GM18499 (cell line): ENCODE results near the gene GNAT2.

Experiments
- ATAC-seq: cut with Tn5 transposase; IDR thresholded peaks from one replicate; pipeline ENCODE4 v1.9.1; 2021; ENCODE audit warnings: moderate number of reproducible peaks; ENCODE audit not compliant: insufficient read depth, unreplicated experiment

Gene GNAT2

DNA sequence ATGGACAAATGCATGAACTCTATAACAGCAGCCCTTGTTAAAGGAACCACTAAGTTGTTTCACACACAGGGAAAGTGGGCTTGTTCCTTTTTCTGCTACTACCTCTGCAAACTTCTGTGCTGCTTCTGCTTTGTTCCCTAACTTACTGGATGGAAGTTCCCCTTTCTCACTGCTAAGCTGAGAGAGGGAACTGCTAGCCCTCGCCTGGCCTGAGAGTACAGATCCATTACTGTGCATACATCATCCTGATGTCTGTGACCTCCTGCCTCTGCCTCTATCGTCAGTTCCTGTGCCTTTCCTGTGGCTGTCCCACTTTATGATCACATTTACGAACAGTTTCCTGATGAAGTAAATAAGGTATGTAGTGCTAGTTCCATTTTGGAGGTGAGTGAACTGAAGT, 3.5 kb downstream of the GNAT2 start:
- ATAC-seq: no peak

DNA sequence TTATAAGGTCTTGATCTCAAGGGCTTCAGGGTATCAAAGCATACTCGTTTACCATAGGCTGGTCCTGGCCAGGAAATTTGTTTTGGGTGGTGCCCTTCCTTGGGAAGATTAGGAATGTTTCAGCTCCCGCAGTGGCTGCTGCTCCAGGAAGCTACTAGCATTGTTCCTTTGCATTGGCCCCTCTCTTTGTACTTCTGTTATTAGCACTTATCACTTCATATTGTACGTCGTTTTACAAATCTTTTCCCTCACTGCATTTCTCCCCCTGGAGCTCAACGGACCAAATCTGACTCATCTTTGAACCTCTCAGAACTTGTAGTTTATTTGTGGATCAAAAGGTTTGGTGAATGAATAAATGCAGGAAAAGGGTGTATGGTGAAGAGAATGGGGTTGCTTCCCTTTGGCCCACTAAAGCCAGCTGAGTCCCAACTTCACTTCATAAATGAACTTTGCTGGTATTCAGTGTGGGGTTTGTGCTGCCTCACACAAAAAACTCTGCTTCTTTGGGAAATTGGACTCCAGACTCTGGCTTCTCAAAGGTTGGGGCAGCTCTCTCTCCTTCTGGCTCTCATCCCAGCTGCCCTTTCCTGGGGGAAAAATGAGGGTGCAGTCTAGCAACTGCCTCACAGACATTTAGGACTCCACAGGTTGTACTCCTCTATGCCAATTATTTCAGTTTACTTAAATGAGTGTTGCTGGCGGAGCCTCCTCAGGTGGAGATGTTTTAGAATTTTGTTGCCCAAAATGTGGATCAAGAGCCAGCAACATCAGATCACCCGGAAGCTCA, 5.9 kb downstream of the GNAT2 start:
- ATAC-seq: no peak

DNA sequence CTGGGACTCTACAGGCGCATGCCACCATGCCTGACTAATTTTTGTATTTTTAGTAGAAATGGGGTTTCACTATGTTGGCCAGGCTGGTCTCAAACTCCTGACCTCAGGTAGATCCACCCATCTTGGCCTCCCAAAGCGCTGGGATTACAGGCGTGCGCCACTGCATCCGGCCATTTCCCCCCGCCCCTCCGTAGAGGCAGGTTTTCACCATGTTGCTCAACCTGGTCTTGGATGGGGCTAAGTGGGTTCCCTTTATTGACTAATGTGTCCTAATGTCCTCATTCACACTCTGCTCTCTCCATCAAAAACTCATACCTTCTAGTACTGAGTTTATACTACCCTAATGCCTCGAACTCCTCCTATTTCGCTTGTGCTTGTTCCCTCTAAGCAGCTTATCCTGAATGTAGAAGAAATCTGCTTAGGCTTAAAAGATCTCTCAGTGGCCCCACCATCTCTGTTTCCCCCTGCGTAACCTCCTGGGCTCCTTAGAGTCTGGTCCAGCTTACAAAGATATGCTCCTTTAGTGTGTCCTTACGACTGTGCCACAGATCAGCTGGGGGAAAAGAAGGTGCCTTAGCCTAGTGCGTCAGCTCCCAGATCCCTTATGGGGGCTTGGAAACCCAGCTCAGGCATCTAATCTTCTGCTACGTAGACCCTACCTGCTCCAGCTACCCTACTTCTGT, 8.0 kb downstream of the GNAT2 start:
- no peak for ATAC-seq

DNA sequence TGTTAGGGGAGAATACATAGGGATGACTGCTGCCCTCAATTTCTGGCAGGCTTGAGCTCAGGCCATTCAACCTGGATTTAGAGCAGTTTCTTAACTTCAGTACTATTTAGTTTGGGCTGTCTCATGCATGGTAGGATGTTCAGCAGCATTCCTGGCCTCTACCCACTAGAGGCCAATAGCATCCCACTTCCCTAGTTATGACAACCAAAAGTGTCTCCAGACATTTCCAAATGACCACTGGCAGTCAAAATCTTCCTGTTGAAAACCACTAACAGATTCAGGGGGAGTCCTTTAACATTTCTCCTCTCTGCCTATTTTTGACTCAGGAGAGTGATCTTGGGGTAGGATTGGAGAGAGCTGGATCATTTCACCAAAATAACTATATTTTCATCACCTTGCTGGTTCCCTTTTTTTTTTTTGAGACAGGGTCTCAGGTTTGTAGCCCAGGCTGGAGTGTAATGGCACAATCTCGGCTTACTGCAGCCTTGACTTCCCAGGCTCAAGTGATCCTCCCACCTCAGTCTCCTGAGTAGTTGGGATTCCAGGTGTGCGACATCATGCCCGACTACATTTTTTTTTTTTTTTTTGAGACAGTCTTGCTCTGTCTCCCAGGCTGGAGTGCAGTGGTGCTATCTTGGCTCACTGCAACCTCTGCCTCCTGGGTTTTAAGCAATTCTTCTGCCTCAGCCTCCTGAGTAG, 8.7 kb downstream of the GNAT2 start:
- no peak for ATAC-seq

DNA sequence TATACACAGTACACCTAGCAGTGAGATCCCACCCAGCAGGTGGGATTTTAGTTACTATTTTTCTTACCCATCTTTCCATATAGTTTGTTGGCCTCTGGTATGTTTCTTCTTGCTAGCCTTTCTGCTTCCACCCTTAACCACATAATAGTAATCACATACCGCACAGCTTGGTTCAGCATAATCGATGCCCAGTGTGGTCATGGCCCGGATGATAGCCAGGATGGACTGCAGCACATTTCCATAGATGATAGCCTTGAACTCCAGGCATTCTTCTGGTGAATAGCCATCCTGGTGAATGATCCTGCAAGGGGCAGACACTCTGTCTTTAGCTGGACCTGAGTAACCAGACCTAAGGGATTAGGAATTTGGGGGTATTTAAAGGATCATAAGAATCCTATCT, 9.5 kb downstream of the GNAT2 start:
- no peak for ATAC-seq

DNA sequence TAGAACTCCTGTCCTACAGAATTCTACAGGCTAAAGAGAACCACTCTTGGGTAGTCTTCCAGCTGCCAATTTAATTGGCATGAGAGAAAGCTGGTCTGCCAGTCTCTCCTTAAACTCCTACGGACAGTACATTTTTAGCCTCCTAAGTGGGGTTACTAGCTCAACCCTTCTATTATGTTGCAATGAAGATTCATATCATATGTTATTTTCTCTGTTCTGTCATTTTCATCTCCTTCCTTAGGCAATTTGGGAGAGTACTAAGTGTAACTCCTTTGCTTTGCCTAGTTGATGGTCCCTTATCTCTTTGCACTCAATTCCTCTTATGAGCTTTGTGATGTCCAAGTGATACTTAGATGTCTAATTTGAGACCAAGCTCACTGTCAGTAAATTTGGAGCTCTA, 14.0 kb downstream of the GNAT2 start:
- no peak for ATAC-seq

DNA sequence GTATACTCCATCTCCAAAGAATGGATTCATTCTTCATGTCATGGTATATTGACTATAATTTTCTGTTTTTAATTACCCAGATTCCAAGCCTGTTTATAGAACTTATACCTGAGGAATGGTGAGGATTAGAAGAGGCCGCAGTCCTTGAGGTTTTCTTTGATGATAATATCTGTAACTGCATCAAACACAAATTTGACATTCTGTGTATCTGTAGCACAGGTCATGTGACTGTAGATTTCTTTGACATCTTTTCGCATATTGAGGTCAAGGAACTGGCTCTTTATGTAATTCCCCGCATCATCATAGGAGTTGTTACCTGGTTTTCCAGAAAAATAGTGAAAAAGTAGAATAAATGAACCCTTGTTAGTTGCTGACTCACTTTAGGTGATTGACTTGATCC, 16.2 kb downstream of the GNAT2 start:
- ATAC-seq: no peak

DNA sequence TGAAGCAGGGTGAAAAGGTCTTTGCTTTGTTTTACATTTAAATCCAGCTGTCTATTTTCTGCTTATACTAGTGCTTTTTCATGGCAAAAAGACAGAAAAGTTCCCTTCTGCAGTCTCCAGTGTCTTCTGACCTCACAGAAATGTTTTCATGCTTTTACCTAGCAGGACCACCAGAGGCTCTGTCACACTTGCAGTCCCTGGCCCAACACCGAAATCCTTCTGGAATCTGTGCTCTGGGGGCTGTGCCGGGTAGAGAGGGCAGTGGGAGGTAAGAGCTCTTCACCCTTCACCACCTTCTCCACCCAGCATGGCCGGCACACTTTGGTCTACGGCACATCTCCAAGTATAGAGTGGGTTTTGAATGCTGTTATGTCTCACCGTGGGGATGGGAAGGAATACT, 20.8 kb downstream of the GNAT2 start:
- ATAC-seq: no peak

DNA sequence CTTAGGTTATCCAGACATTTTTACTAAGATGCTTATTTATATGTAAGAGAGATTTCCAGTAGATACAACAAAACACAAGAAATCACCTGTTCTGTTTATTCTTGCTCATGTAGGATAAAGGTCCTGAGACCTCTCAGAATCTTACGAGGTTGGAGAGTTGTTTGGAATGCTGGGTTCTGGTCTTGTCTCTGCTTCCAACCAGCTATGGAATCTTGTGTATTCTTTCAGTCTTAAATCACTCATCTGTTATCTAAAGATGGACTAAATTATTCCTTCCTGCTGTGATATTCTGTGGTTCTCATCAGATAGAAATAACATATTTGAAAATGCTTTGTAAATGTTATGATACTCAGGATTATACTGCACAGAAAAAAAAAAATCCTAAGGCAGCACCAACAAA, 21.3 kb downstream of the GNAT2 start:
- ATAC-seq: no peak

DNA sequence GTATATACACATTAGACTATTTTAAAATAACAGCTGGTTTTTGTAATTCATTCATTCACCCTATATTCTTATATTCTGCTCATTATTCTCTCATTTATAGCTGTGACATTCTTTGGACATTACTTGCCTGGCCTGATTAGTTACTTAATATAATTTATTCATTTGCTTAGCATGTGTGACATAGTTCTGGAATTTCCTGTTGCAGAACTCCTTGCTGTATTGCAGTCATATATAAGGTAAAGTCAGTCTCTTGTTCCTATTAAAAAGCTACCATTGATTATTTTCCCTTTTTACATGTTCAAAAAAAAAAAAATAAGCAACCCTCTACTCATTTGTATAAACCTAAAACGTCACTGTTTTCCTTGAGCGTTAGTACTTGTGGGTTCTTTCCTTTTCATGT, 23.9 kb downstream of the GNAT2 start:
- ATAC-seq: no peak

DNA sequence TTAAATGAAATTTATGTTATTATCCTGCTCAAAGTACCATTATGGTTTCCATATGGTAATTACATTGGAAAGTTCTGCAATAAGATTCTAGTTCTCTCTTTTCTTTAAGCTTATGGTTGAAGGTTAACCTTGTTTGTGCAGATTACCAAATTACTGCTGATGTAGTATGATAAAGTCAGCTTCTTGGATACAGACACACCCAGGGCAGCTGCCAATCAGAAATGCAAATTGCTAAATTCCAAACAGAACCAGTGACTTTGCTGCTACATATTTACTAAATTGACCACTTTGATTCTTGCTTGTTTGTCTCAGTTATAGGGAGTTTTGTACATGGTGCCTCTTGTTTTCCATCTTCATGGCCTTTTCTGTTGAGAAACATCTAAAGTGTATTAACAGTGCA, 26.5 kb downstream of the GNAT2 start:
- ATAC-seq: no peak

DNA sequence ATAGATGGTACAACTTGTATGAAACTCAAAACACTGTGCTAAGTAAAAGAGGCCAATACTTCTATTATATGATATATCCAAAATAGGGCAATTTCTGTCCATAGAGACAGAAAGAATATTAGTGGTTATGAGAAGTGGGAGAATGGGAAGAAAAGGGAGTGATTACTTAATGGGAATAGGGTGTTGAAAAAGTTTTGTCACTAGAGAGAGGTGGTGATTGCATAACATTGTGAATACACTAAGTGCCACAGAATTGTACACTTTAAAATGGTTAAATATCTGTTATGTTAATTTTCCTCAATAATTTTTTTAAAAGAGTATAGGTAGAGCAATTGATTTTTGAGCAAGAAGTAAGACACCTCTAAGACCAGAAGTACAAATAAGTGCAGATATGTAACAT, 29.7 kb downstream of the GNAT2 start:
- no peak for ATAC-seq

DNA sequence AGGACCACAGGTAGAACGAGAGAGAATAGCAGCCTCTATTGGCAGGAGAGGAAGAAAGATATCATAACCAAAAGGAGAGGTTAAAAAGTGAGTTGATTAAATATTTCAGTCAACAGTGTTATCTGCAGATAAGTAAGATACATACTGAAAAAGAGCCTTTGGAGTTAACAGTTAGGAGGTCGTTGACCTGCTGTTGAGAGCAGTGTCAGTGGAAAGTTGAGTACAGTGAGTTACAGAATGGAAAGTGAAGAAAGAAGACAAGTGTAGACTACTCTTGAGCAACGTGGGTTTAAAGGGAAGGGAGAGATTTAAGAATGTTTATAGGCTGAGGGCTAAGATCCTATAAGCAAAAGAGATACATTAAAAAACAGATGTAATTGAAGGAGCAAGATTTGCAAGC, 30.2 kb downstream of the GNAT2 start:
- no peak for ATAC-seq

DNA sequence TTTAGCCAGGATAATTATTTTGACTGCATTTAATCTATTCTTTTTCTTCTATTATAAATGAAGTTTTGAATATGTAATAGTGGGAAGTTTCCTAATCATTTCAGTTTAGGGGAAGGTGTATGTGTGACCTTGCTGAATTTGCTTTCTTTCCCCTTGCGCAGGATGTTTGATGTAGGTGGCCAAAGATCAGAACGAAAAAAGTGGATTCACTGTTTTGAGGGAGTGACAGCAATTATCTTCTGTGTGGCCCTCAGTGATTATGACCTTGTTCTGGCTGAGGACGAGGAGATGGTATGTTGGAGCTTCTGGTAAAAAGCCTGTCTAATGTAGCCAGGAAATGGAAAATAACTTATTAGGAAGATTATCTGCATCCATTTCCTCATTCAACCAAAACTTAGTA, 33.4 kb downstream of the GNAT2 start:
- no peak for ATAC-seq

DNA sequence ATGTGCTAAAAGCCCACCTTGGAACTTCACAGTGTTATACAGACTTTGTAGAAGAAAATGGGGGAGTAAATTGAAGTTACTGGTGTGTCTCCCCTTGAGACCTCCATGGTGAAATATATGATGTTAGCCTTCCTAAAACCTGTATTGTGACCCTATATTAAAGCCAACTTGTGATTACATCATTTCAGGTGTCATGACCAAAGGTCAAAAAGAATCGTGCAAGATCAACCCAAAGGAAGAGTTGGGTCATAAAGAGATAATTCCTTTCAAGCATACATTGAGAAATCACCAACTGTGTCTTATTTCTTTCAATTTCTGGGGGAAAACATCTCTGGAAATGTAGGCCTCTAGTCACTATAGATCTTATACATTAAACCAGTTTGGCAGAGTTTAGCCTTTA, 34.6 kb downstream of the GNAT2 start:
- ATAC-seq: no peak

DNA sequence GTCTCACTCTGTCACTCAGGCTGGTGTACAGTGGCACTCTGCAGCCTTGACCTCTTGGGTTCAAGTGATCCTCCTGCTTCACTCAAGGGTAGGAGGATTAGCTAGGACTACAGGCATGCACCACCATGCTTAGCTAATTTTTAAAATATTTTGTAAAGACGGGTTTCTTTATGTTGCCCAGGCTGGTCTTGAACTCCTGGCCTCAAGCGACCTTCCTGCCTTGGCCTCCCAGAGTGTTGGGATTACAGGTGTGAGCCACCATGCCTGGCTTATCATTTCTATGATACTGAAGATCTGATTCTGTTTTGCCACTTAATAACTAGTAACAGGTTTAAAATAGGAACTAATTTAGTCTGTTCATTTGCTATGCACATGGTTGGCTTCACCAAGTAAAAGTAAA, 37.4 kb downstream of the GNAT2 start:
- ATAC-seq: no peak

DNA sequence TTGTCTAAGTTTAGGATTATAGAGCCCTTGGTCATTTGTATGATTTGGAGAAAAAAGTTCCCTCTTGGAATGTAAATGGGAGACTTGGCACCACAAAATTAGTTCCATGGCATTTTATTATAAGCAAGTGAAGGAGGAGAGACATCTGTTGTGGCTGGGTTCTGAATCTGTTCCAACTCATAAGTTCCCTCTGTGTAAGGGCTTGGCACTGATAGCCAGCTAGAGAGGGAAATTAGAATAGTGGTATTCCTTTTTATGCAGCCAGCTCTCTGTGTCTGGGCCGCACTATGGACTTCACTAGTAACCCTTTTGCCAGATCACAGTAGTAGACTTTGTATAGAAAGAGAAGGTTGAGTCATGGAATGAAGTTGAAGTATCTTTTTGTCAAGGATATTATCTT, 39.9 kb downstream of the GNAT2 start:
- no peak for ATAC-seq

DNA sequence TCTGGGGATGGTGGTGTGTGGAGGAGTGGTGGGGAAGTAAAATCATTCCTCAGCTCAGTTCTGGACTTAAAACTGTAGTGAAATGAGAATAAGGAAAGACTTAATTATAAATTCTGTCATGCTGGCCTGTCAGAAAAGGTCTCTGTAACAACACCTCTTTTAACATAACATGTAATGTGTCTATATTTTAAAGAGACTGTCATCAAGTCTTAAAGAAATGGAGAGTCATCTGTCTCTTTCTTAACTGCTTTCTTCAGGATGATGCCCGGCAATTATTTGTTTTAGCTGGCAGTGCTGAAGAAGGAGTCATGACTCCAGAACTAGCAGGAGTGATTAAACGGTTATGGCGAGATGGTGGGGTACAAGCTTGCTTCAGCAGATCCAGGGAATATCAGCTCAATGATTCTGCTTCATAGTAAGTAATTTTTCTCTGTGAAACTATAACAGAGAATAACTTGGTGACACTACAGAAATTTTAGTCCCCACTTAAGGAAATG, 40.4 kb downstream of the GNAT2 start:
- no peak for ATAC-seq

DNA sequence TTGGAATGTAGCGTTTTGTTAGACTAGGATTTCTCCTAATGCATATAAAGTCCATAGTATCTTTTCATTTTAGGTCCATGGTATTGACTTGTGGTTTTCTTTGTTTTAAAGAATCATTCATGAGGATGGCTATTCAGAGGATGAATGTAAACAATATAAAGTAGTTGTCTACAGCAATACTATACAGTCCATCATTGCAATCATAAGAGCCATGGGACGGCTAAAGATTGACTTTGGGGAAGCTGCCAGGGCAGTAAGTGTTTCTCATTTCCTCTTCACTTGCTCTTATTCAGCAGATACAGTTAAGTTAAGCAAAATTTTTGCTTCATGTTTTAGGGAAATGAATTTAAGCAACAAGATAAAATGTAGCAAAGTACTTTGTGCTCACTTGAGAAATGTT, 45.6 kb downstream of the GNAT2 start:
- no peak for ATAC-seq

DNA sequence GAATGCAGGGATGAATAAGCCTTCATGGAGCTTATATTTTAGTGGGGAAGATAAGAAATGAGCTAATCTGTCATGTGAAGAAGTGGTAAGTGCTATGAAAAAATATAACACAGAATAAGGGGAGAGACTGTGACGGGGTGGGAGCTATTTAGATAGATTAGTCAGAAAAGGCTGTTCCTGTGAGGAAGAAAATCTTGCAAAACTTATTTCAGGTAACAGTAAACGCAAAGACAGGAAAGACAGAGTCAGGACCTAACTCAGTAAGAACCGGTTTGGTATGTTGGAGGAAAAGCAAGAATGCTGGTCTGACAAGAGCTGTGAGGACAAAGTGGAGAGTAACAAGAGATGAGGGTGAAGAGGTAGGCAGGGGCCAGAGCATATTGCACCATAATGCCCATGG, 49.0 kb downstream of the GNAT2 start:
- no peak for ATAC-seq

DNA sequence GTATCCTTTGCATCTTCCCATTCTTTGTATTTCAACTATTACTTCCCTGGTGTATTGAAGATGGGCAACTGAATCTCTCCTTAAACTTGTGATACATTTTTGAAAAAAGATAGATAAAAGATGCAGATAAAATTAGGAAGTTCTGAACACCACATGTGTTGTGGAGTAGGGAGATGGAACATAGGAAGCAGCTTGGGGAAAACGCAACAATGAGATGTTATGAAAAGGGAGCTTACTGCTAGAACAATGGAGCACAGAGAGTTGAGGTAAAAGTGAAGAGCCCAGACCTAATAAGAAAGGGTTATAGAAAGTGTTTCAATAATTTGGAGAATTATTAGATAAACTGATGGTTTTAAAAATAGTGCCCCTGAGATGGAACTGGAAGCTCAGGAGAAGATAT, 50.1 kb downstream of the GNAT2 start:
- ATAC-seq: no peak
